LHCN-M2 (cell line): ENCODE measurements around the gene RIMKLA. TPM values are rescaled to one million over a fixed set of nuclear protein-coding genes. Genes with fewer than 3 reads are reported as not detected.

Experiments
- DNase-seq: peaks from one replicate; pipeline ENCODE4 v3.0.0-alpha.2; 2012; ENCODE audit warnings: low read depth
- total RNA-seq: library from RNA; depleted of rRNA; stranded (reverse); fragments of >200 nt; gene quantifications from 2 replicates; pipeline ENCODE4 v1.2.3, GENCODE V29; 2014

The RIMKLA gene
- total RNA-seq, 1 experiment from 2014 or later: not detected

DNA sequence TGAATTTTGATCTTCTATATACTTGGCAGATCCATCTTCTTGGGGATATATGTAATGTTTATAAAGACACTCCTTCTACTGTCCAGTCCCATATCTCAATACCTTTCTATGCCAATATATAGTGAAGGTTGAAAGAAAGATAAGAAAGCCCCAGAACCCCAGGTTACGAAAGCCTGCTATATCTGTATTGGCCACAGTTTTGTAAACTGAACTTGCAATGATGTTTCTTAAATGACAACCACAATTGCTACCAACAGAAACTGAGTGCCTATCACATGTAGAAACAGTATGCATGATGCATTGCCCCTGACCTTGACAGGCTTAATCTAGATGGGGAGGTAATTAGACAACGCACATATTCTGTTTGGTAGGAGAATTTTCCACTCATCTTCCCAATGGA lies 7.8 kb upstream of the RIMKLA start:
- DNase-seq: no peak

DNA sequence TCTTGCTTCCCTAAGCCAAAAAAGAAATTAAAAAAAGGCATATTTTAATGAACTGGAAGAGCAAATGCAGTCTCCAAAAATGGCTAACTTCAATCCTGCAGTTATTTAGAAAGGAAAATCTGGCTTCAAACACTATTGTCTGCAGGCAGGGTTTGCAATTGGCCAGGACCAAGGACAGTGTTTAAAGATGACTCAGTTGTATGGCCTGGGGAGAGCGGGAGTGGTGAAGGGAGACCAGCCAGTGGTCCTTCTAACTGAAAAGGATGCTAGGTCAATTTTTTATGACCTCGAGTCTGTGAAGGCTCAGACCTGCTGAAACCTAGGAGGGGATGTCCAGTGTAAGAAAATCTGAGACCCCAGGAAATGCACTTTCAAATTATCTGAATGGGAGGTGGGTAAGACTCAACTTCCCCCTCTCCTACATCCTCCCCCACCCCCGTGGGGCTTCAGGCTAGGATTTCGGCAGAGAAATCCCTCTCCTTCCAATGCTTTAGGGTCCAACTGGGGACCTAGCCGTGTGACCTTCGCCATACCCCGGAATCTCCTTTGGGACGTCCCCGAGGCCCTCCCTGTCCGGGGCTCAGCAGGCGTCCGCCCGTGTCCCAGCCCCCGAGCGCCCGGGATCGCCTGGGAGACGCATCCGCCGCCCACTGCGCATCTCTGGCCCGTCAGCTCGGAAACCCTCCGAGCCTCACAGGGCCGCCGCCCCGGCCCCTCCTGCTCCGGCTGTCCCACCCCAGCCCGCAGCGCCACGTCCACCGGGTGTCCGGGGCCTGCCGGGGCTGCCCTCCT lies 602 bp upstream of the RIMKLA start:
- peak; percentile 17 for DNase-seq

- no peak for DNase-seq
Observed at GRCh38 chr1:42381280-42381673, 685 bp downstream of the RIMKLA start.

DNA sequence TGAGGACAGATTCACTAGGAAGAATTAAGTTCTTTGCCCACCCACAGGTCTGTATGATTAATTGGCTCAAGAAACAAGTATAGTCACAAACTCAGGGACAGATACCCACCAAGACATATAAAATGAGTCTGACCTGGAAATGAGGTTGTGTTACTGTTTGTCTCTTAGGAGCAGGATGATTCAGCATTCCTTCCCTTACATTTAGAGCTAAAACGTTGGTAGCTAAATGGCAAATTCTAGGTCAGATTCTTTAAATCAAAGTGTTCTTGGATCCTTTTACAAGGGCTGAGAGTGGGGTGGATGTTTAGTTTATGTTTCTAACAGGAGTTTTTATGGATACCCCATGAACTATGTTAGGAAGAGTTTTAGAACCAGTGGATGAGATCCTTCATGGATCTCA lies 4.7 kb downstream of the RIMKLA start:
- DNase-seq: peak; percentile 15

DNA sequence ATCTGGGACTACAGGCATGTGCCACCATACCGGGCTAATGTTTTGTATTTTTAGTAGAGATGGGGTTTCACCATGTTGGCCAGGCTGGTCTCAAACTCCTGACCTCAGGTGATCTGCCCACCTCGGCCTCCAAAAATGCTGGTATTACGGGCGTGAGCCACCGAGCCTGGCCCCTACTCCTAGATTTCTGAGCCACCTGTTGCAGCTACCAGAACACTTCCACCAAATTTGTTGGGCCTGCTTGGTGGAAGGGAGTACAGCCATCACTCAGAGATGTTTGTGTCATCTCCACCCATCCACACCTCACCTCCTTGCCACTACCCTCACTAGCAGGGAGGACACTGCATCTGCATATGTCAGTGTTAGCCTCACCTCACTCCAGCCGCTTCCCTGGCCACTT lies 5.5 kb downstream of the RIMKLA start:
- no peak for DNase-seq

DNA sequence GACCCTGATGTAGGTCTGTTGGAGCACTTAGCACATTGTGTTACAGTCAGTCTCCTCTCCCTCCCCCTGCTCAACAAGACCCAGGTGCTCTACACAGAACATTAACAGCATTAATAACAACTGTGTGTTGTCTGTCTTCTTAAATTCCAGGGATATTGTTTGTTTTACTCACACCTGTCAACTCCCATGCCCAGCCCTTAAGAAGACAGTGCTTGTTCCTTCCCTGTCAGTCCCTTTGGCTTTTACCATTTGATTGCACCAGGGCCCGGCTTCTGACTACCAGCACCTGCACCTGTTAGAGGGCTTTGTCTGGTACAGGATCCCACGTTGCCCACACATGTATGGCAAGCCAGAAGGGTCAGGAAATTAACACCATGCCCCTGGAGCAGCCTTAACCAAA lies 11.7 kb downstream of the RIMKLA start:
- DNase-seq: no peak

- DNase-seq: no peak
Observed at GRCh38 chr1:42392967-42393848, 12.6 kb downstream of the RIMKLA start.

DNA sequence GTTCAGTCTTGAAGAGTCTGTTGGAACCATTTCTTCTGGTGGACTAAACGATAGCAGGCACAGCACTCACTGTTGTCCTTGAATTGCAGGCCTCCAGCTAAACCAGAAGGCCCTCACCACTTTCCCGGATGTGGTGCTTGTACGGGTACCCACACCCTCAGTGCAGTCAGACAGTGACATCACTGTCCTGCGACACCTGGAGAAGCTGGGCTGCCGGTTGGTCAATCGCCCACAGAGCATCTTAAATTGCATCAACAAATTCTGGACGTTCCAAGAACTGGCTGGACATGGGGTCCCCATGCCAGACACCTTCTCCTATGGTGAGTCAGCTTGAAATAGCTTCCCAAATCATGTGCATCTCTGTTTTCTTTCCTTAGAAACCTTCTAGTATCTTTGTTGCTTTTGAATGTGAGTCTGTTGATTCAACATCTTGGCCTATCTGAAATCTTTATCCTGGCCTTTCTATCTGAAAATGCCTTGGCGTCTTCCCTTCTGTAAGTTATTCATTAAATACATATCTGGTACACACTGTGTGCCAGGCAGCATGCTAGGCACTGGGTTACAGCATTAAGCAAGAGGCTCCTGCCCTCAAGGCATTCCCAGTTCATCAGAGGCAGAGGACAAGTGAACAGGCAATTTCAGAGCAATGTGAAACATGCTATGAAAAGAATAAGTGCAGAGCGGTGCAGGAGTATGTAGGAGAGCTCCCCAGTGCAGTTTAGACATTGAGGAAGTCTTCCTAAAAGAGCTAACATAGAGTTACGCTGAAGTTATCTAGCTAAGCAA lies 18.9 kb downstream of the RIMKLA start:
- no peak for DNase-seq

DNA sequence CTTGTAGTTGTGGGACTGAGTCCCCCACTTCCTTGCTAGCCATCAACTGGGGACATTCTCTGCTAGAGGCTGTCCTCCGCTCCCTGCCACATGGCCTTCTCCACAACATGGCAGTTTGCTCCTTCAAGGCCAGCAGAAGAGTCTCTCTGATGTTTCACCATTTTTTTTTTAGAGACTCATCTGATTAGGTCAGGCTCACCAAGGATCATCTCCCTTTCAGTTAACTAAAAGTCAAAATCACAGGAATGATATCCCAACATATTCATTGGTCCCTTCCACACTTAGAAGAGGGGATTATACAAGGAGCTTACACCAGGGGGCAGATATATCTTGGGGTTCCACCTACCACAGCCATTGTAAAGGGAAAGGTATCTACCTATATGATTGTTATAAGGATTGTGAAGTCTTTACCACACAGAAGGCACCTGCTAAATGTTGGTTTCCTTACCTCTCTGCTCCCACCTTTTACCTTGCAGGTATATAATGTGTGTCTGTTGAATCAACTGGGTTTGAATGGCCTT lies 23.3 kb downstream of the RIMKLA start:
- no peak for DNase-seq

DNA sequence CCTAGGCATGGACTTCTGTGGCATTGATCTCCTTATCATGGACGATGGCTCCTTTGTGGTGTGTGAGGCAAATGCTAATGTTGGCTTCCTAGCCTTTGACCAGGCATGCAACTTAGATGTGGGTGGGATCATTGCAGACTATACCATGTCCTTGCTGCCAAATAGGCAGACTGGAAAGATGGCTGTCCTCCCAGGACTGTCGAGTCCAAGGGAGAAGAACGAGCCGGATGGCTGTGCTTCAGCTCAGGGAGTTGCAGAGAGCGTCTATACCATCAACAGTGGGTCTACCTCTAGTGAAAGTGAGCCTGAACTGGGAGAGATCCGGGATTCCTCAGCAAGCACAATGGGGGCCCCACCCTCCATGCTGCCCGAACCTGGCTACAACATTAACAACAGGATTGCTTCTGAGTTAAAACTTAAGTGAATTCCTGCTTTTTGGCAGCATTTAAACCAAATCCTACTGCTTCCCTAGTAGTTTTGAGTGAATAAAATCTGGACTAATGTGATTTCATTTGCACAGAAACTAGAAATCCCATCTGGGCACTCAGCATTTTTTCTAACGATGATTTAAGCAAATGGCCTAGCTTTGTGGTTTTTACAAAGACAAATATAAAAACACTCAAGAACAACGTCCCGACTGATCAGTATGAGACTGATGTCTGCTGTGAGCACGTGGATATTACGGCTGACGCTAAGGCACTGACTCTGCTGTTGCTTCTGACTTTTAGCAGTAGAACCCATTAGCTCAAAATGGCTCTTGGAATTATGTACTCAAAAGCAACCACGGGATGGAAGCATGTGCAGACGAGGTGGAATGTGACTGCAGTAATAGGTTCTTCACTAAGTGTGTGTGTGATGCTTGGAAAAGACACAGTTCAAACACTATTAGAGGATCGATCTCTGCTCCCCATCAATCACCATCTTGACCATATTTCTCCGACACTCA lies 34.2 kb downstream of the RIMKLA start:
- no peak for DNase-seq

- DNase-seq: no peak
Observed at GRCh38 chr1:42417166-42417565, 36.6 kb downstream of the RIMKLA start.

GRCh38 chr1:42418516-42418915 lies 37.9 kb downstream of the RIMKLA start:
- no peak for DNase-seq

DNA sequence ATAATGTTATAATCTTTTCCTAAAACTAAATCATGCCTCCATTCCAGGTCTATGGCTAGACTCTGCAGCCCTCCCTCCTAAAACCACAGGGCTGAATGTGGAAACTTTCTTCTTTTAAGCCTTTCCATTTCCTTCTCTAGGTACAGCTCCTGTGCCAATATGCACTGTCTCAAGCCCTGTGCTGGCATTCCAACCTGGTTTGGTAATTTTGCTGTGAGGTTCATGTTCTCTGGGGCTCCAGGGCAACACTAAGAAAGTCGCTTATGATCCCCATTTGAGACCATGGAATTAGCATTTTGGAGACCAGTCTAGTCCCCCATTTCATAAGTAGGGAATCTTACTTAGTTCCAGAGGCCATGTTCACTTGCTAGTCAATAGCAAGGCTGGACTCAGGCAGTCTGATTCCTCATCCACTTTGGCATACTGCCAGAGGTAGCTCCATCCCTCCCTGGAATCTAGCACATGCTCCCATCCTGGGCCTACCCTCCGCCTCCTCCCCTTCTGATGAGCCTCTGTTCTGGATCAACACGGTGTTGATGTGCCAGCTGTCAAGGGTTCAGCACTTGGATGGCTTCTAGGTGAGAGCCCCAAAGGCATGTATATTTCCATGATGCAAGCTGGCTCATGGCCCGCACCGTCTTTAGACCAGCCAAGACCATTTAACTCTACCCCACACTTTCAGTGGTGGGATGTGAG lies 38.7 kb downstream of the RIMKLA start:
- DNase-seq: no peak

DNA sequence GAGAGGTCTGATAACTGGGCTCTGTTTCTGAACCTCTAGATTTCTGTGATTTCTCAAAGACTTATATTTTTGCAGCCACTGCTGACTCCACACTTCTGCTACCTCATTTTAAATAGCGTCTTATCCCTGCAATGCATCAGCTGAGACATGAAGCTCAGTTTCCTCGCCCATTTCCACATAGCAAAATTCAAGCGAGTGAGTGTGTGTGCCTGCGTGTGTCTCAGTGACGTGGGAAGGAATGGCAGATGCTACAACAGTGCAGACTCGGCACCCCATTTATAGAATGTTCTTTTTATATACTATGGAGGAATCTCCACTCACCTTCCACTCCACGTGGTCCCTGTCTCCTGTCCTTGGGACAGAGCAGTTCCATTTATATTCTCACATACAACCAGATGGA lies 39.5 kb downstream of the RIMKLA start:
- no peak for DNase-seq

DNA sequence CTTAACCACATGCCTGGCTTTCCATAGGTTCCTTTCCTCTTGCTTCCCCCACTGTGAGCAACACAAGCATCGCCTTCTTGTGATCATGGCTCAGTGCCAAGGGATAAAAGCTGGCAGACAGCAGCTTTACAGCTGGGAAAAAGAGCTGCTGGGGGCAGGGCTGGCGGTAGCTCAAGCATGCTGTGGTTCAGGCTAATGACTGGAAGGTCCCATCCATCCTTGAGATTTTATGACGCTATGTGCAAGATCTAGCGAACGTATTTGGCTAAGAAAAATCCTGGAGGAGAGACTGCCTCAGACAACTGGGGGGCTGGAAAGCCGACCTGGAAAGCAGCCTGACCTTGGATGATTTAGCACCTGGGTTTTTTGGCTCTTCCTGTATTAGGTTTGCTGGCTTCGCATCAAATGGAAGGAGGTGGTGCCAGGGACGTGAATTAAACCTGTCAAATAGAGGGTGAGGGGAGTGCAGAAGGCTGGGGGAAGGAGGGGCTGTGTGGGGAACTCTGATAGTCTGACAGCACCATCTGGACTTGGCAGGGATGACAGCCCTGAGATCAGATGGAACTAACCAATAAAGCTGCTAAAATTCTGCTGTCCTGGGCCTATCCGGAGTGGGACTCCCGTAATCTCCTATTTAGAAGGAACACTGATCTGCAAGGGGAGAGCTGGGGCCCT lies 40.5 kb downstream of the RIMKLA start:
- peak; percentile 49 for DNase-seq

DNA sequence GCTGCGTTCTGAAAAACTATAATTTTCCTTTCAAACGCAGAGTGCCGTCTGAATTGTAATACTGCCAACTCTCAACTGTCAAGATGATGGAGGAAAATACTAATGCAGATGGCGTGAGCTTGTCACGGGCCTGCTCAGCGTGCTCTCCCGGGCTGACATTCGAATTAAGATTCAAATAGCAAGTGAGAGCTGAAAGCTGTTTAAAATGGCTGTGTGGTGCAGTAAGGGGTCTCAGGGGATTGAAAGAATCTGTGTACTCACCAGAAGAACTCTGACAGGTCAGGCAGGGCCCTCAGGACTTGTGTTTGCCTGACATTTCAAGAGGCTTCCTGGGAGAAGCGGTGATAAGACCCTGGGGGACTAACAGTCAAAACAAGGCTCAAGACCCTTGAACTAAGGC lies 42.1 kb downstream of the RIMKLA start:
- no peak for DNase-seq

DNA sequence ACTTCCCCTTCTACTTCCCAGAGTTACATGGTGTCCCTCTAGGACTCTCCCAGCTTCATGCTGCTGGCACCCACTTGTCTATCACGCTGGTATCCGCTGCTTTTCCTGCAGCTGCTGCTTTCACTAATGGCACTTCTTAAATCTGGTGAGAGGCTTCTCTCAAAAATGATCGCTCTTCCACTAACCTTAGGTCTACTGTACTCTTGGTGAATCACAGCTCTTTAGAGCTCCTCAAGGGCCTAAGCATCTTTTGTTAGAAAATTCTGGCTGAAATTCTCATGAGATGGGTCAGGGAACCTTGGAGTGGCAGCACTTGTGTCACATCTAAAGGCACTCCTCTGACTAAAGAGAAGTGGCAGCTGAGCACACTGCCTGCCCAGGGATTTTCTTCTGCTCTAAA lies 43.1 kb downstream of the RIMKLA start:
- peak; percentile 25 for DNase-seq

- no peak for DNase-seq
Observed at GRCh38 chr1:42424201-42424600, 43.6 kb downstream of the RIMKLA start.

- no peak for DNase-seq
Observed at GRCh38 chr1:42427240-42427639, 46.6 kb downstream of the RIMKLA start.
